Uterus (tissue), 4 donors: Measurements from ENCODE around the gene HSPB6. TPM values are rescaled to one million over a fixed set of nuclear protein-coding genes. Genes with fewer than 3 reads are reported as not detected.

ENCODE experiments used
- DNase-seq, 2 donors: peaks; one replicate each; pipeline ENCODE4 v3.0.0-alpha.2; 2019 to 2020
- H3K27ac ChIP-seq, 2 donors: fragments of 200-600 bp; sonication (generic); 1 replicate in 1 of 2; 2 replicates in 1 of 2; pipeline ENCODE4 v1.5.1; 2016 to 2018
- H3K27me3 ChIP-seq, 2 donors: fragments of 200-600 bp; sonication (generic); one replicate each; pipeline ENCODE4 v1.5.1; 2018 to 2019; ENCODE audit warnings: control low read depth in 1 of 2
- H3K36me3 ChIP-seq, 2 donors: fragments of 200-600 bp; sonication (generic); one replicate each; pipeline ENCODE4 v1.5.1; 2019; ENCODE audit warnings: control low read depth in 1 of 2
- H3K4me1 ChIP-seq, 2 donors: fragments of 200-600 bp; sonication (generic); one replicate each; pipeline ENCODE4 v1.5.1; 2018 to 2019; ENCODE audit warnings: control low read depth in 1 of 2
- H3K4me3 ChIP-seq, 2 donors: fragments of 200-600 bp; sonication (generic); 1 replicate in 1 of 2; 2 replicates in 1 of 2; pipeline ENCODE4 v1.5.1; 2018 to 2019; ENCODE audit warnings: mild to moderate bottlenecking in 1 of 2
- H3K9me3 ChIP-seq, 2 donors: fragments of 200-600 bp; sonication (generic); one replicate each; pipeline ENCODE4 v1.5.1; 2019; ENCODE audit warnings: control low read depth in 1 of 2
- CTCF ChIP-seq, 4 experiments: fragments of 200-600 bp in 2 of 4; fragments of 450-650 bp in 2 of 4; sonication (generic) in 2 of 4; IDR thresholded peaks; one replicate each; pipeline ENCODE4 v1.5.1; 2016 to 2019; ENCODE audit warnings: antibody characterized with exemption in 4 of 4, mild to moderate bottlenecking in 2 of 4, moderate library complexity in 1 of 4
- POLR2A ChIP-seq, 2 donors: fragments of 450-650 bp; IDR thresholded peaks; one replicate each; pipeline ENCODE4 v1.6.1; 2016; ENCODE audit warnings: antibody characterized with exemption in 2 of 2, mild to moderate bottlenecking in 1 of 2, moderate library complexity in 1 of 2
- intact Hi-C: fragments of 100-400 bp; cut with DNase I; formaldehyde crosslinking; loops from one replicate; pipeline ENCODE4 v1.15.1; 2023; ENCODE audit warnings: low total_unique reads
- total RNA-seq, 4 donors: library from RNA; depleted of rRNA in 3 of 4; stranded (reverse); fragments of >200 nt in 3 of 4; gene quantifications; one replicate each; pipeline versions ENCODE4 v1.1.0 to v1.2.4, GENCODE V29; 2014 to 2023
- donor health status: DM: yes; HTN: yes; CAD: no.

Gene HSPB6
- total RNA-seq, 4 donors from 2014 or later, result 24.5 to 217 (median 134) TPM

GRCh38 chr19:35780717-35781116, 23.9 kb upstream of the HSPB6 start:
- H3K27ac ChIP-seq, result no peak overlapping the region
- no peaks in the 10 kb centered on the region for H3K9me3 ChIP-seq
- no peak for DNase-seq
- H3K36me3 ChIP-seq, result no peaks in the 10 kb centered on the region
- no peaks in the 10 kb centered on the region for H3K27me3 ChIP-seq
- intact Hi-C loops, result loop anchor here (10.0 kb wide), 1 partner anchor 154 kb away; the partner anchor contains the start of gene LRFN3
- no peak overlapping the region for H3K4me3 ChIP-seq
- no peak for TF ChIP-seq CTCF (IDR thresholded peaks at IDR 0.05)
- TF ChIP-seq POLR2A (IDR thresholded peaks at IDR 0.05), result no peak
- no peaks in the 10 kb centered on the region for H3K4me1 ChIP-seq

- Histone ChIP-seq H3K4me1 (no peaks in the 10 kb centered on the region), H3K27ac (no peak overlapping the region), H3K9me3 (no peaks in the 10 kb centered on the region), H3K4me3 (no peak overlapping the region), H3K36me3 (no peaks in the 10 kb centered on the region), H3K27me3 (no peaks in the 10 kb centered on the region)
- DNase-seq, result no peak
- TF ChIP-seq CTCF (IDR thresholded peaks at IDR 0.05) (no peak), POLR2A (IDR thresholded peaks at IDR 0.05) (no peak)
- intact Hi-C loops, result loop anchor here (10.0 kb wide), 1 partner anchor 155 kb away; the partner anchor contains the start of gene LRFN3
These were observed 23.2 kb upstream of the HSPB6 start for GRCh38 chr19:35780058-35780457.

- TF ChIP-seq POLR2A (IDR thresholded peaks at IDR 0.05), result no peak
- no peak for TF ChIP-seq CTCF (IDR thresholded peaks at IDR 0.05)
- Histone ChIP-seq H3K27ac (no peak overlapping the region), H3K4me3 (no peak overlapping the region), H3K9me3 (no peaks in the 10 kb centered on the region), H3K4me1 (peaks cover 0 to 6% of the 10 kb centered on the region in 2 donors), H3K36me3 (no peaks in the 10 kb centered on the region), H3K27me3 (no peaks in the 10 kb centered on the region)
- intact Hi-C loops, result no loop called here
- no peak for DNase-seq
These were observed 22.2 kb upstream of the HSPB6 start for GRCh38 chr19:35779033-35779432.

- Histone ChIP-seq H3K4me3 (no peak overlapping the region), H3K27ac (no peak overlapping the region), H3K4me1 (peaks cover 0 to 6% of the 10 kb centered on the region in 2 donors), H3K36me3 (no peaks in the 10 kb centered on the region), H3K9me3 (no peaks in the 10 kb centered on the region), H3K27me3 (no peaks in the 10 kb centered on the region)
- intact Hi-C loops, result no loop called here
- no peak for DNase-seq
- TF ChIP-seq POLR2A (IDR thresholded peaks at IDR 0.05), result no peak
- no peak for TF ChIP-seq CTCF (IDR thresholded peaks at IDR 0.05)
These were observed 21.1 kb upstream of the HSPB6 start for GRCh38 chr19:35777961-35778360.

GRCh38 chr19:35777086-35777841, 20.4 kb upstream of the HSPB6 start:
- Histone ChIP-seq H3K27ac (no peak overlapping the region), H3K27me3 (no peaks in the 10 kb centered on the region), H3K9me3 (no peaks in the 10 kb centered on the region), H3K4me1 (peaks cover 0 to 6% of the 10 kb centered on the region in 2 donors), H3K4me3 (no peak overlapping the region), H3K36me3 (no peaks in the 10 kb centered on the region)
- no peak for DNase-seq
- intact Hi-C loops, result no loop called here
- TF ChIP-seq POLR2A (IDR thresholded peaks at IDR 0.05), result no peak
- no peak for TF ChIP-seq CTCF (IDR thresholded peaks at IDR 0.05)
